ENCODE measurements around the gene SGK1.
"Not testable (repeated sequence)": the region's sequence is repeated elsewhere in the genome, so short reads cannot be mapped to it uniquely, and the experiment has no call there.

The SGK1 gene

GRCh38 chr6:134328138-134328537 is 10.2 kb upstream of the SGK1 start:
- in situ Hi-C loops (cut with HindIII; ENCODE audit: low sequenced_read_pairs) = no loop called here

- in situ Hi-C loops (cut with HindIII; ENCODE audit: low sequenced_read_pairs) = not testable (repeated sequence)
Measured at GRCh38 chr6:134326192-134326591, 8.3 kb upstream of the SGK1 start.

DNA sequence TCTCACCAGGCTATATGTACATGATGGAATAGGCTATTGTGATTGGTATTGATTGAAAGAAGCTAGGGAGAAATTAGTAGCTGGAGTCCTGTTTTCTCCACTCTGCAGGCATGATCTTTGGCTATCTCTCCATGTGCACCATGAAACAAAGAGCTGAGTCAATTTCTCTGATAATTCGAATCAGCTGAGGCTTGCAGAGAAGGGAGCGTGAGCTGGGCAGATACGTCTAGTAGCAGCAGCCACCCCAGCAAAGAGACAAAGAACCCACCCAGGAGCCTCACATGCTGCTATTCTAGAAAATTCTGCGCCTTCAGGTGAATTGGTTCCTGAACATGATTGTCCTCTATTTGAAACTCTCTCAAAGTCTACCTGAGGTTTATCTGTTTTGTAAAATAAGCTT is 6.9 kb upstream of the SGK1 start:
- in situ Hi-C loops (cut with HindIII; ENCODE audit: low sequenced_read_pairs) = no loop called here

GRCh38 chr6:134324141-134324540 is 6.2 kb upstream of the SGK1 start:
- in situ Hi-C loops (cut with HindIII; ENCODE audit: low sequenced_read_pairs) = no loop called here

- in situ Hi-C loops (cut with HindIII; ENCODE audit: low sequenced_read_pairs) = no loop called here
Measured at GRCh38 chr6:134323698-134324097, 5.8 kb upstream of the SGK1 start.

- in situ Hi-C loops (cut with HindIII; ENCODE audit: low sequenced_read_pairs) = no loop called here
Measured at GRCh38 chr6:134323294-134323693, 5.4 kb upstream of the SGK1 start.

GRCh38 chr6:134322216-134322615 is 4.3 kb upstream of the SGK1 start:
- in situ Hi-C loops (cut with HindIII; ENCODE audit: low sequenced_read_pairs) = no loop called here

- in situ Hi-C loops (cut with HindIII; ENCODE audit: low sequenced_read_pairs) = no loop called here
Measured at GRCh38 chr6:134321246-134321645, 3.3 kb upstream of the SGK1 start.

DNA sequence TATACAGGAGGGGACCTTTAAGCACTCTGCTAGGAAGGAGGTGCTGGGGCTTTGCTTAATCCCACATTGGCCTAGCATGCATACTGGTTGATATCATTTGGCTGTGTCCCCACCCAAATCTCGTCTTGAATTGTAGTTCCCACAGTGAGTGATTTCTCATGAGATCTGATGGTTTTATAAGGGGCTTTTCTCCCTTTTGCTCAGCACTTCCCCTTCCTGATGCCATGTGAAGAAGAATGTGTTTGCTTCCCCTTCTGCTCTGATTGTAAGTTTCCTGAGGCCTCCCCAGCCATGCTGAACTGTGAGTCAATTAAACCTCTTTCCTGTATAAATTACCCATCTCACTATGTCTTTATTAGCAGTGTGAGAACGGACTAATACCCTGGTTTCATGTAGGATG is 1.8 kb upstream of the SGK1 start:
- in situ Hi-C loops (cut with HindIII; ENCODE audit: low sequenced_read_pairs) = not testable (repeated sequence)

DNA sequence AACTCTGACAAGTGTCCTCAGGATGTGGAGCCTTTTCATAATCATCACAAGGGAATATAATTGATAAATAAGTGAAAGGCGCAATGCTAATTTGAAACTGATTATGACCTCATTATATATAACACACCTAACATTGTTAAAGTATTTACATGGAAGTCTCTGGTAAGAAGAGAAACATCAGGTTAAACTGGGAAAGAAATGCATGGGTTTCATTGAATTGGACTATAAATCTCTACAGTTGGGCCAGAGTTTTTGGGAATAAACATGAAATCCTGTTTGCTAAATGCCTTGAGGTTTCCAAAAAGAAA is 1.0 kb upstream of the SGK1 start:
- in situ Hi-C loops (cut with HindIII; ENCODE audit: low sequenced_read_pairs) = no loop called here

DNA sequence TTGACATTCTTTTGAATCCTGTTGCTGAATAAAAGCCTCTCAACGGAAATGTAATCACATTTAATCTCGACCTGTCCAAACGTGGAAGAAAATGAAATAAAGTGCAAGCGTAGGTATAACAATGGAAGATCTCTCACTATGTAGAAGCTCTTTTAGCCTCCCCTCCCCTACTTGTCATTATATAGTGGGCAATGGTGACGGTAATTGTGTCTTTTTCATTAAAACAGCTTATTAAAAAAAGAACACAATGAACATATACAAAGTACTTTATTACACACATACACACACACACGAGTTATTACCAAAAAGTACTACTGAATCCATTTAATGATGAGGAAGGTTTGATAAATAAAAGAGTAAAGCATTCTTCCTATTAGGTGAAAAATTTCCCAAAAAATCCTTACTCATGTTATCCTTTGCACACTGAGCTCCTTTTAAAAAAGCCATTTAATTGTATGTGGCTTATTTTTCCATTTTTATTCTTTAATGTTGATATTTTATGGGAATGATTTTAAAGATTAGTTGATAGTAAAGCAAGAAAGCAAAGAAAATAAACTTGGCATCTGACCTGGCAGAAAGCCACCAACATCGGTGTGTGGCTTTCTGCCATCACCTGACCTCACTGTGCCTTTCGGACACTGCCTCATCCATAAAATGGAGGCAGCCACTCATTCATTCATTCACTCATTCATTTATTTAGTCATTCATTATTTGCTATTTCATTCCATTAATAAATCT is 493 bp upstream of the SGK1 start:
- in situ Hi-C loops (cut with HindIII; ENCODE audit: low sequenced_read_pairs) = no loop called here

DNA sequence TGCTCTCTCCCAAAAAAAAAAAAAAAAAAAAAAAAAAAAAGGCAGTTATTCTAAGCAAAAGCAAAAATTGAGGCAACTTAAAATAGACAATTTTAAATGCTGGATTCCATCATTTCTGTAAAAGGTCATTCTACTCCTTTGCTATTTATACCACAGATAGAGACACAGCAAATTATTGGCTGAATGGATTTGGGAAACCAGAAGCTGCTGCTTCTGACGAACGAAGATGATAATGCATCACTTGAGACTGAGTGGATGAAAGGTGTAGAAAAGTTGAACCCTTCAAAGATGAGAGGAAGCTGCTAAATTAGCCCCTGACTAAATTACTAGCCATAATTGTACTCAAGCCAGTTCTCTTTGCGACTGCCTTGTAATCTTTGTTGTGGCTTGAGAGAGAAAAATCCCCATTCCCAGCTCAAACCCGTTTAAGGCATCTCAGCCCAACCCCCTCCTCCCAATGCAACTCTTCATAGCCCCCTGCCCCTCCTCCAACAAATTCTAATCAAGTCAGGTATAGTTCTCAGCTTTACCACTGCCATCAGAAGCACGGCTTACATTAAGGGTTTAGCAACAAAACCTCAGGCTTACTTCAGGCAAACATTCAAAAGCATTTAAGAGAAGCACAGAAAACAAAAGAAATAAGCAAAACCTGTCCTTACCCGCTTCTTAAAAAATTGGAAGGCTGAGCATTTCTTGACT is 1.0 kb downstream of the SGK1 start:
- in situ Hi-C loops (cut with HindIII; ENCODE audit: low sequenced_read_pairs) = no loop called here

GRCh38 chr6:134315974-134316441 is 1.9 kb downstream of the SGK1 start:
- in situ Hi-C loops (cut with HindIII; ENCODE audit: low sequenced_read_pairs) = no loop called here

- in situ Hi-C loops (cut with HindIII; ENCODE audit: low sequenced_read_pairs) = no loop called here
Measured at GRCh38 chr6:134315189-134315588, 2.7 kb downstream of the SGK1 start.

- in situ Hi-C loops (cut with HindIII; ENCODE audit: low sequenced_read_pairs) = no loop called here
Measured at GRCh38 chr6:134314006-134314821, 3.7 kb downstream of the SGK1 start.

DNA sequence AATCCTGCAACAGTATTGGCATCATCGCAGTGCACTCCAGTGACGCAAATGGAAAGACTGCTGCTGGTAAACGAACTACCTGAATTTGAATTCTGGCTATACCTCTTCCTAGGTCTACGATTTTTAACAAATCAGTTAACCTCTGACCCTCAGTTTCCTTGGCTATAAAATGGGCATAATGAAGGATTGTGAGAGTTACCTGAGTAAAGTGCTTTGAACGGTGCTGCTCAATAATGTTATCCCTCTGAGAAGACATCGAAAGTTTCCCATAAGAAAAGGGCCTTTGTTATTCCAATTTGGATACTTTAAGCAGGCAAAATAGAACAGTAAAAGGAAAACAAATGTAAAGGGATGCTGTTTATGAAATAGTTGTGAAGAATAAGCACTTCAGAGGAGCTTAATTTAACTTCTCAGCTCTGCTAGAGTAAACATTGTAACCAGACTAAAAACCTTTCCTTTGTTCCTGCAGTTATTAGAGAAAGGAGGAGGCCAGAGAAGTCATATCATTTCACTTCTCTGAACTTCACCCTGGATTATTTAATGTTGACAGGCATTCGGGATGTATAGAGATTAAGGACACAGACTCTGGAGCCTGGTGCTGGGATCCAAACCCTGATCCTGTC is 5.8 kb downstream of the SGK1 start:
- in situ Hi-C loops (cut with HindIII; ENCODE audit: low sequenced_read_pairs) = no loop called here

GRCh38 chr6:134310817-134311216 is 7.1 kb downstream of the SGK1 start:
- in situ Hi-C loops (cut with HindIII; ENCODE audit: low sequenced_read_pairs) = no loop called here

DNA sequence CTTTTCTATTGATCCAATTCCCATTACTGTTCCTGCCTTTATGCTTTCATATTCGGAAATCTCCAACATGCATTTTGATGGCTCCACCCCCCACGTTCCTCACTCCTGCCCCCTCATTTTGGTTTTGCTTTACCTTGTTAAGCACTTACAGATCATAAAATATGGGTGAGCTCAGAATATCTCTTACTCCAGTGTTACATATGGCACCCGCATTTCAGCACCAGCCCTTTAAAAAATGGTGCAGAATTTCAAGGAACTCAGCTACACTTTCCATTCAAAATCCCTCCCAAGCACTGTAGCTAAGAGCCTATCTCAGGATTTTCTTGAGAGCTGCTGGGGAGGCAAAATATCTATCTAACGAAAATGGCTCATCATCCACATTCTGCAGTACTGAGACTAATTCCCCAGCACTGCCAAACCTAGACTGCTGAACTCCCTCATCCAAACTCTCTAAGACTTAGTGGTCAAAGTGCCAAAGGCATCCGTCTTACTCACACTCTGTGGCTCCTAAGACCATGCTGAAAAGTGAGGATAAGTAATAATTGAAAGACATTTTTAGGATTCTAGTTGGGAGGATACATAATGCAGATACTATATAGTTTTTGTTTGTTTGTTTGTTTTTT is 7.8 kb downstream of the SGK1 start:
- in situ Hi-C loops (cut with HindIII; ENCODE audit: low sequenced_read_pairs) = no loop called here

GRCh38 chr6:134309227-134309626 is 8.7 kb downstream of the SGK1 start:
- in situ Hi-C loops (cut with HindIII; ENCODE audit: low sequenced_read_pairs) = no loop called here

DNA sequence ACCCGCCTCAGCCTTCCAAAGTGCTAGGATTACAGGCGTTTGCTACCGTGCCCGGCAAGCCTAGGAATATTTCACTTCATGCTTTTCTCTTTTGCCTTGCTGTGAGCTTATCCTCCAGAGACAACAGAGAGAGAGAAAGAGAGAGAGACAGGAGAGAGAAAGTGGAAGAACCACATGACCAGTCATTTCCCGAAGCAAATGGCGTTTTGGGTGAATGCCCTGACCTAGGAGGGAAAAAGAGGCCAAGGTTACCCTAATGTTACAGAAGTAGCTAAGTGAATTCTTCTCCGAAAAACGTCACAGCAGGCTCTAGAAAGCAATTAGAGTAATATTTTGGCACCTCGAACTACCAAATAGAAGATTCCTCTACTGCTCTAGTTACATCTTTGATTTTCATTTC is 9.1 kb downstream of the SGK1 start:
- in situ Hi-C loops (cut with HindIII; ENCODE audit: low sequenced_read_pairs) = no loop called here

- in situ Hi-C loops (cut with HindIII; ENCODE audit: low sequenced_read_pairs) = no loop called here
Measured at GRCh38 chr6:134307870-134308269, 10.0 kb downstream of the SGK1 start.
